HuH-7.5 (cell line): Measurements from ENCODE around the gene KRT10.

Experiments
- DNase-seq: peaks from one replicate; pipeline ENCODE4 v3.0.0; 2011; ENCODE audit warnings: low spot score

KRT10 gene

GRCh38 chr17:40803617-40804082 lies 18.8 kb downstream of the KRT10 start:
- DNase-seq = peak; percentile 76

GRCh38 chr17:40801157-40801556 lies 21.3 kb downstream of the KRT10 start:
- DNase-seq = no peak

GRCh38 chr17:40800381-40800780 lies 22.0 kb downstream of the KRT10 start:
- no peak for DNase-seq

GRCh38 chr17:40799859-40800258 lies 22.6 kb downstream of the KRT10 start, which contains the start of gene KRT28:
TSS of gene KRT28 (minus strand) at chr17:40799959. CDS start at chr17:40799893, 66 bp downstream.
- DNase-seq = no peak

GRCh38 chr17:40796846-40797245 lies 25.6 kb downstream of the KRT10 start:
- no peak for DNase-seq

- DNase-seq = no peak
Measured at GRCh38 chr17:40795019-40795667, 27.3 kb downstream of the KRT10 start.

GRCh38 chr17:40794466-40794865 lies 27.9 kb downstream of the KRT10 start:
- DNase-seq = no peak

- no peak for DNase-seq
Measured at GRCh38 chr17:40793832-40794231, 28.6 kb downstream of the KRT10 start.

- peak; percentile 16 for DNase-seq
Measured at GRCh38 chr17:40791787-40792436, 30.5 kb downstream of the KRT10 start.

- DNase-seq = no peak
Measured at GRCh38 chr17:40791111-40791510, 31.3 kb downstream of the KRT10 start.

- DNase-seq = no peak
Measured at GRCh38 chr17:40782450-40782849, 40.0 kb downstream of the KRT10 start, which contains the start of gene KRT27. TSS of gene KRT27 (minus strand) at chr17:40782550. CDS start at chr17:40782493, 57 bp downstream.

GRCh38 chr17:40779181-40779909 lies 43.1 kb downstream of the KRT10 start:
- no peak for DNase-seq

GRCh38 chr17:40778461-40778860 lies 44.0 kb downstream of the KRT10 start:
- no peak for DNase-seq

GRCh38 chr17:40777971-40778370 lies 44.4 kb downstream of the KRT10 start:
- no peak for DNase-seq

GRCh38 chr17:40777459-40777858 lies 45.0 kb downstream of the KRT10 start:
- no peak for DNase-seq

GRCh38 chr17:40775945-40776344 lies 46.5 kb downstream of the KRT10 start:
- DNase-seq = no peak

GRCh38 chr17:40772101-40772500 lies 50.3 kb downstream of the KRT10 start, which contains the start of gene KRT26:
TSS of gene KRT26 (minus strand) at chr17:40772201. CDS start at chr17:40772113, 88 bp downstream.
- no peak for DNase-seq
